GOT3 (cell line): ENCODE results near the gene CYP26C1.
"Not testable (repeated sequence)": the region's sequence is repeated elsewhere in the genome, so short reads cannot be mapped to it uniquely, and the experiment has no call there.

Source experiments
- DNase-seq: peaks from one replicate; lab custom pipeline; 2025; ENCODE audit warnings: mixed read lengths; lab: John Stamatoyannopoulos, UW

Gene CYP26C1

DNA sequence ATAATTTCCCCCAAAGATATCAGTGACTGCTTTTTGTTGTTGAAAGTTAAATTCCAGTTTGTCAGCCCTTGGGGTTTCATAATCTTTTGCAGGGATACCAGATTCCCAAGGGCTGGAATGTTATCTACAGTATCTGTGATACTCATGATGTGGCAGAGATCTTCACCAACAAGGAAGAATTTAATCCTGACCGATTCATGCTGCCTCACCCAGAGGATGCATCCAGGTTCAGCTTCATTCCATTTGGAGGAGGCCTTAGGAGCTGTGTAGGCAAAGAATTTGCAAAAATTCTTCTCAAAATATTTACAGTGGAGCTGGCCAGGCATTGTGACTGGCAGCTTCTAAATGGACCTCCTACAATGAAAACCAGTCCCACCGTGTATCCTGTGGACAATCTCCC, 16.3 kb downstream of the CYP26C1 start:
- DNase-seq, result no peak

DNA sequence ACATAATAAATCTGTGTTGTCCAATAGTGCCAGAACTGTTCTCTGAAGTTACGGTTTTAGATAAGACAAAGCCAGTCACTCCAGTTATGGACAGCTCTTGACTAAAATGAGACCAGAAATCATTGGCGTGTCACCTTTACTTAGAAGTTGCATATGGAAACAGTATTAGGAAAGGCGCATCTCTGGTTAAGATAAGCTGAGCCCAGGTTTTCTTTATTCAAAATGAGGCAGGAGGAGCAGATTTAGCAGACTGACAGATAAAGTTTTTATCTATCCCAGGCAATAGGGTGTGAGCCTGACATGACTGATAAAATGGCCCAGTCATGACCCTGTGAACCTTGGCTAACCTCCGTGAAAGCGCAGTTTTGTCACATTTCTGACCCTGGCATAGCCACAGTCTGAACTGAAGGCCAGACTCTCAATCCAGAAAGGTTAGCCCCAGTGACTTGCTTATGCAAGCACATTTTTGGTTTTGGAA, 17.3 kb downstream of the CYP26C1 start:
- DNase-seq, result no peak

DNA sequence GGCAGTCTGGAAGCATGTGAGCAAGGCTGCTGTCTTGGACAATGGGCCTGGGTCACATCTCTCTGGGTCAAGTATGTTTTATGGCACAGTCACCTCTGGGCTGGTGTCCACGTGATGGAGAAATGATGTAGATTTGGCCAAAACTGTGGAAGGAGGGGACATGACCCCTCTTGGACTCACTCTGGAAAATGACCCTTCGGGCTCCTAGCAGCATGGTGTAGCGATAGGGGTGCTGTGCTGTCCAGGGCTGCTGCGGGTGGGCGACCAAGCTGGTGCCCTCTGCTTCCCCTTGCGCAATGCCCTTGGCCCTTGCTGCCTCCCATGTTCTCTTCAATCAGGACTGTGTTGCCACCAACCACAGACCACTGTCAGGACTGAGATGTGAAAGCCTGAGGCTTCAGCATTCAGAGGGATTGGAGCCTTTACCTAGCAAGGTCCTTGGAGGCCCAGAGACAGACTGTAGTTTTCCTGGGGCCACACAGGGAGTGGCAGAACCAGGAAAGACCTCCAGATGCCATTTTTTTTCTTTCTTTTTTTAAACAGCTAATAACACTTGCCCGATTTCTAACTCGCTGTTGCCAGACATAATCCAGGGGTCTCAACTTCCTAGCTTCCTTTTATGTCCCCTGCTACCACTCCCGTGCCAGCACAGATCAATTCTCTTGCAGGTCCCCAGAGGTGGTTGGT, 19.2 kb downstream of the CYP26C1 start:
- DNase-seq, result no peak

DNA sequence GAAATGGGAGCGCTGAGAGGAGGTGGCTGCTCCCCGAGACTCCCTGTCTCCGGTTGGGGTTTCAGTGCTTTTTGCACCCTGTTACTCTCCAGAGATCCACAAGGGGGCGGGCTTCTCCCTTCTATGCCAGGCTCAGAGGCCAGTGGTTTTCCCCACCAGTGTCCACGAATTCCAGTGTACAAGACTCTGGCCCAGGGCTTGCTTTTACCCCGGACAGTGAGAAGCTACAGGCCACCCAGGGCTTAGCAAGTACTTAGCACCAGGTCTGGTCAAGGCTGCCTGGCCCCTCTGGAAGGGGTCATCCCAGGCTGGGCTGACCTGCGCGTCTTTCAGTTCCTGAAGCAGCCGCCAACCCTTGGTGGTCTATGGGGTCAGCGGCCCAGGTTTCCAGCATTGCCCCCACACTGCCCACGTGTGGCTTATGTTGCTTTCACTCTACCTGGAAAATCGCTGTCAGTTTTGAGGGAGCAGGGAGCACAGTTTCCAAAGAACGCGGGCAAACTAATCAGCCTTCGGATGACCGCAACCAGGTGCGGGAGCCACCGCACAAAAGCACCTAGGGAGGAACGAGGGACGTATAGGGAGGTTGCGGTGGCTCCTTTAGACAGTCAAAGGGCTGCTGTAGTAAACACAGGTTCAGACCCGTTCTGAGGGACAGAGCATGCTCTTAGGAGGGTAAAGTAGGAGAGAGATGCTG, 19.9 kb downstream of the CYP26C1 start:
- no peak for DNase-seq

DNA sequence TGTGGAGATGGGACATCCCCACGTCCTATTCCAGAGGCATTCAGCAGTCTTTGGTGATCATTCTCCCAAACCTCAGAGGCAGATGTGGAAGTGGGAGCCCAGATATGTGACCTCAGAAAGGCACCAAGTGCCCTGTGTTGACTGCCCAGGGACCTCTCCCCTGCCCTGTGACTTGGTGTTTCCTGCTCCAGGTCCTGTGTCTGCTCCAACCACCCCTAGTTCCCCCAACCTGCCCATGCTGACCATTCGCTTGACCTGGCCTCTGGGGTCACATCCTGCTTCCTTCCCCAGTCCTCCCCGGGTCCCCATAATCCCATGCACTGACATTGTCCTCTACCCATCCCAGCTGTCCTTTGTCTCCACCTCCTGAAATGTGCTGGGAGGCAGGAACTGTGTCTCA, 20.7 kb downstream of the CYP26C1 start:
- DNase-seq, result no peak

DNA sequence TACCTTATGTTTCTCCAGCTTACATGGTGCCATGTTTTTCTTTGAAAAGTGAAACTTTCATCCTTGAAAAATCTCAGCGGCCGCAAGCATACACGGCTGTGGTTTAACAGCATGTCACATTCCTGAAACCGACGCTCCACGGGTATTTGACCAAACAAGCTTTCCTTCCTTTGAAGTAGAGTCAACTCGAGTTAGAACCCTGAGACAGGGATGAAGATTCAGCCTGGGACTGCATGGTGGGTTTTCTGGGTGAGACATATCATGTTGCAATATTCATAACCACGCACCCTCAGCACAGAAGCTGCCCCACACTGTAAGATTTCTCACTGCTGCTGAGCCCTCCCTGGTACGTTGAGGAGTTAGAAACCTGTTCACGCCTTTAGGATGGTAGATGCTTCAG, 21.2 kb downstream of the CYP26C1 start:
- no peak for DNase-seq

DNA sequence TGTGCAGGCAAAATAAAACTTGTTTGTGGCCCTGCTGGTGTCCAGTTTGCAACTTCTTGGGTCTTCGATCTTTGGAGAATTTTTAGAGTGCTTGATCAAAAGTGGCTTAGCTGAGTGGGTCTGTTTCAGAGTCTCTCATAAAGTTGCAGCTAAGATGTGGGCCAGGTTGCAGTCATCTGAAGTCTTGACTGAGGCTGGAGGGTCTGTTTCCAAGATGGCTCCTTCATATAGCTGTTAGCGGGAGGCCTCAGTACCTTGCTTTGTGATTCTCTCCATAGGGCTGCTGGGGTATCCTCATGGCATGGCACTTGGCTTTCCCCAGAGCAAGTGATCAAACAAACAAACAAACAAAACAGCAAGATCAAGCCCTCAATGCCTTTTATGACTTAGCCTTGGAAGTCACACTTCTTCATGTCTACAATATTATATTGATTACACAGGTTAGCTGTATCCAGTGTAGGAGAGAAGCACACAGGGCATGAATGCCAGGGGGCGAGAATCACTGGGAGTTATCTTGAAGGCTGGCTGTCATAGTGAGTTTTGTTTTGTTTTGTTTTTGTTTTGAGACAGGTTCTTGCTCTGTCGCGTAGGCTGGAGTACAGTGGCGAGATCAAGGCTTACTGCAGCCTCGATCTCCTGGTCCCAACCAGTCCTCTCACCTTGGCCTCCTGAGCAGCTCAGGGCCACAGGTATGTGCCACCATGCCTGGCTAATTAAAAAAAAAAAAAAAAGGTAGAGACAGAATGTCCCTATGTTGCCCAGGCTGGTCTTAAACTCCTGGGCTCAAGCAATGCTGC, 23.3 kb downstream of the CYP26C1 start:
- no peak for DNase-seq

DNA sequence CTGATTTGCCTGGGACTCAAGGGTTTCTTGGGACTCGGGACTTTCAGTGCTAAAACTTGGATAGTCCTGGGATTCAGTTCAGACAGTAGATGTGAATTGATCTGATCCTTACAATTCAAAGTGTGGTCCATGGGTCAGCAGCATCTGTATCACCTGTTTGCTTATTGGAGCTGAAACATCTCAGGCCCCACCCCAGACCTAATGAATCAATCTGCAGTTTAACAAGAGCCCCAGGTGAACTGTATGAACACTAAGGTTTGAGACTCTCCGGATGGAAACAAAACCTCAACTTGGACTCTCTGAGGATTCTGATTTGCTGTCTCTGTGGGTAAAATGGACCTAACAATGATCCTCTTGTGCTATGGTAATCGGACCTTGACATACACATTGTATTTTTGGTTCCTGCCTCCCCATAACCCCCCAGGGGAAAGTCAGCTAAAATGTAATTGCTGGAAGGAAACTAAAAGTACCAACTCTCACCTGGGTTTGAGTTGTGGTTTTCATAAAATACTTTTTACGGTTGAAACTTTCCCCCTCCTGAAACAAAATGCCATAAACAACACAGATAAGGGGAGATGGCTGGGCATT, 24.8 kb downstream of the CYP26C1 start:
- DNase-seq, result no peak

DNA sequence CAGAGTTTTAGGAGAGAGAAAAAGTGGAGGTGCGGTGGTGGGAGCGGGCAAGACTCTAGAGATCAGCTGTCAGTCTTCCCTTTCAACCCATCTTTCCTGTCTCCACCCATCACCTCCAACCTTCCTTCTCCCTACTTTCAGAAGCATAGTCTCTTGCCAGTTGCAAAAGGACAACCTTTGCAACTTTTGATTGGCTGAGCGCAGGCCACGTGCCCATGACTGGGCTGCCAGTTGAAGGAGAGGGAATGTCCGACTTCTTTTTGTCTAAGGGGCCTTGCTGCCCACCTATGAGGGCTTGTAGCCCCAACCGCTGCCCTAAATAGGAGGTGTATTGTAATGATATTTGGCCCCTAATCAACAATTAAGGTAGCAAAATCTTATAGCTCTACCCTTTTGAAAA, 25.7 kb downstream of the CYP26C1 start:
- no peak for DNase-seq

DNA sequence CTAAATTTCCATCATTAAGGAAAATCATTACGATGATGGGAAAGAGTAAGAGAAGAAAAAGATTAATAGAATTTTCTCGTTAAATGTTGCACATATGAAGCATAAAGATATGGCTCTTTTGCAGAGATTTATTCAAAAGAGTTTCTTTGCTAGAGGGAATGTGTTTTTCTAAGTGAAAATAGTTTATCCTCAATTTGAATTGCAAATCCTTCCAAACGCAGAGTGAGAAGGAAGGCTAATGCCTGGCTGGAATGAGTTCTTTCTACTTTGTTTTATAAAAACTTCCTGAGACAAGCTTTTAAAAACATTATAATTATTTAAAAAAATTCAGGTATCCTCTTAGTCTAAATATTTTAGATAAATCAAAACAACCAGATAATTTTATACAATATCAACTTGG, 27.2 kb downstream of the CYP26C1 start:
- no peak for DNase-seq

DNA sequence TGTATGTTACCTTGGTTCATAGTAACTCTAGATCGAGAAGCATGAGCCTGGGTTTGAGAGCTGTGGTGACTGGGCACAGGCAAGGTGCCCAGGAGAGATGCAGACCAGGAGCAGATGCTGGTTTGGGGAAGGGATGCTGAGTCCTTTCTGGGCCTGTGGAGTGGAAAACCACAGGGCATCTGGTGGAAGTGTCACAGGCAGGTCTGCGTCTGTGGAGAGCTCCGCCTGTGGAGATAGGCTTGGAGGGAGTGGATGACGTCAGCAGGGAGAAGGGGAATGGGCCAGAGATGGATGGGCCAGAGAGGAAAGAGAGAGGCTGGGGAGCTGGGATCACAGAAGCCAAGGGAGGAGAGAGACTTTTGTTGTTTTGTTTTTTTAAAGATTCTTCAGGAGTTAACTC, 27.9 kb downstream of the CYP26C1 start:
- no peak for DNase-seq

DNA sequence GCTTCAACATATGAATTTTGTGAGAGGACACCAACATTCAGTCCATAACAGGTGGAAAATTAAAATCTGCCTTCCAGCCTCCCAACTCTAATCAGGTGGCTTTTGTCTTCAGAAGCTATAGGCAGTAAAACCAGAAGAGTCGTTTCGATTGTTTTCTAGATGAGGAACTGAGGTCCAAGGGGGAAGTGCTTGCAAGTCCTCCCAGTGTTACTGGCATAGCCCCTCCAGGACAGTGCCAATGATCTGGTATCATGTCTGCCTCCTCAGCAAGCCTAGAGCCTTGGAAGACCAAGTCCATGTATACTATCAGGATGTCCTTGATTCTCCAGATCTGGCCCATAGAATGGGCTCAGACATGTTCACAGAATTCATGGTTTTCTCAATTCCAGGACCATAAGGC, 30.0 kb downstream of the CYP26C1 start:
- DNase-seq, result no peak

DNA sequence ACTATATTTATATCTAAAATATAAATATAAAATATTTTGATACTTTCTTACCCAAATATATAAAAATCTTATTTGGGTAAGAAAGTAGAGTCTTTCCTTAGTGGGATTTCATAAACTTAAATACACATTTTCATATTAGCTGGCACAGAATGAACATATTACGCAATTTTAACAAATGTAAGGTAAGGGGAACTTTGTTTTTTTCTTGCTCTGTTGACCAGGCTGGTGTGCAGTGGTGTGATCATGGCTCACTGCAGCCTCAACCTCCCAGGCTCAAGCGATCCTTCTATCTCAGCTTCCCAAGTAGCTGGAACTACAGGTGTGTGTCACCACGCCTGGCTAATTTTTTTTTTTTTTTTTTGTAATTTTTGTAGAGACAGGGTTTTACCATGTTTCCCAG, 31.4 kb downstream of the CYP26C1 start:
- no peak for DNase-seq

DNA sequence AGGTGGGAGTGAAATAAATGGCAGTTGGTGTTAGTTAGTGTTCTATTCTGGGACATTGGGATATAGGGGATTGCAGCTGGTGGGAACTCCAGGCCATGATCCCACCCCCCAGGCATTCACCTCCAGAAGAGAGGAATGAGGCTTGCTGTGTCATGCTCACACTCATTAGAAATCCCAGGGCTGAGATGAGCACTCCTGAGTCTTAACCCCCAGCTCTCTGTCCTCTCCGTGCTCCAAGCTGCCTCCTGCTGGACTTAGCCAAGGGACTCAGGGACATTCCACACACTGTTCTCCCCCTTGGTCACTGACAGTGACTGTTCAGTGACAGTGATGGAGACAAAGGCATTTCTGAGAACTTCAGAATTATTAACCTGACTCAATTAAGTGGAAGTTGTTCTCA, 34.6 kb downstream of the CYP26C1 start:
- no peak for DNase-seq

DNA sequence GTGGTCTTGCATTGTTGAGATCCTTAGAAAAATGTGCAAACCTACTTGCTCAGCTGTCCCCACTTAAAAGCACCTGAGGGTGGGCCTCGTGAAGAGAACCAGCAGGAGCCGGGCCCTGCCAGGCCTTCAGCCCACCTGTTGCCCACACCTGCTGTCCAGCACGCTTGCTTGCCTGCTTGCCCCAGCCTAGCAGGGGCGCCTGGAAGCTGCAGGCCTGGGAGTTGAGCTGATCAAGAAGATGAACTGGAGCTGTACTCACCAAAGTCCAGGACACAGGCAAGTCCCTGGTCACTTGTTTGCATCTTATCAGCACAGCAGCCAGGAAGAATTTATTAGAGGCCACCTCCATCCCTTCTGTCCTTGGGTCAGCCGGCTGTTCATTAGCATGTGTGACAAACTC, 36.3 kb downstream of the CYP26C1 start:
- DNase-seq, result no peak

DNA sequence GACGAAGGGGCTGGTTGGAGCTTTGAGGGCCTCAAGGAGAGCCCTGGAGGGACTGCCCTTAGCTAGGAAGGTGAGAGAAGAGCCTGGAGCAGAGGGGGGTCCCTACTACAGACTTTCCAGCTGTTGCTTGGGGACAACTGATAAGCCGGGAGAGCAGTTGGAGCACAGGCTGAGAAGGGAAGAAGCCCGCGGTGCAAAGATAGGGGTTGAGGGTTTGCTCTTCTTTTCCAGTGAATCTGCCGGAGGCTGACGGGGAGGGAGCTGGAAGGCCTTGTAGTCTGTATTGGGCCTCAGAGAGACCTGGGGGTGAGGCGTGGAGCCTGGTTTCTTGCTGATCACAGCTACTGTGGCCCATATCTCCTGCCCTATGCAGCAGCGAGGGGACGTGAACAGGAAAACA, 36.8 kb downstream of the CYP26C1 start:
- no peak for DNase-seq

DNA sequence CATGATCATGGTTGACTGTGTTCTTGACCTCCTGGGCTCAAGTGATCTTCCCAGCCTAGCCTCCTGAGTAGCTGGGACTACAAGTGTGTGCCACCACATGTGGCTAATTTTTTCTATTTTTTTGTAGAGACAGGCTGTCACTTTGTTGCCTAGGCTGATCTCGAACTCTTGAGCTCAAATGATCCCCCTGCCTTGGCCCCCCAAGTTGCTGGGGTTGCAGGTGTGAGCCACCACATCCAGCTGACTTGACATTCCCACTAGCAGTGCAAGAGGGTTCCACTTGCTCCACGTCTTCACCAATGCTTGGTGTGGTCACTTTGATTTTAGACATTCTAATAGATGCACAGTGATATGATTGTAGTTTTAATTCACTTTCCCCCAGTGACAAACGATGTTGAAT, 38.2 kb downstream of the CYP26C1 start:
- DNase-seq, result no peak

DNA sequence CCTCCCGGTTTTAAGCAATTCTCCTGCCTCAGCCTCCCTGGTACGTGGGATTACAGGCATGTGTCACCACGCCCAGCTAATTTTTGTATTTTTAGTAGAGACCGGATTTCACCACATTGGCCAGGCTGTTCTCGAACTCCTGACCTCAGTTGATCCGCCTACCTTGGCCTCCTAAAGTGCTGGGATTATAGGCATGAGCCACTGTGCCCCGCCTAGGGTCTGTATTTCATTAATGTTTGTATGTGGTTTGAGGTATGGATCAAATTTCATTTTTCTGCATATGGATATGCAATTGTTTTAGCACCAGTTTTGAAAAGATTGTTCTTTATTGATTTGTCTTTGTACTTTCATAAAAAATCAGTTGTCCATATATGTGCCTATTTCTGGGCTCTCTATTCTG, 39.1 kb downstream of the CYP26C1 start:
- no peak for DNase-seq

DNA sequence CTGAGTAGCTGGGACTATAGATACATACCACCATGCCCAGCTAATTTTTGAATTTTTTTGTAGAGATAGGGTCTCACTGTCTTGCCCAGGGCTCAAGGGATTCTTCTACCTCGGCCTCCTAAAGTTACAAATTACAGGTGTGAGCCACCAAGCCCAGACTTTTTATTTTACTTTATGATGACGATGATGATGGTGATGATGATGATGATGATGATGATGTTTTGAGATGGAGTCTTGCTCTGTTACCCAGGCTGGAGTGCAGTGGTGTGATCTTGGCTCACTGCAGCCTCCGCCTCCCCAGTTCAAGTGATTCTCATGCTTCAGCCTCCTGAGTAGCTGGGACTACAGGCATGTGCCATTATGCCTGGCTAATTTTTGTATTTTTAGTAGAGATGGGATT, 40.5 kb downstream of the CYP26C1 start:
- DNase-seq, result not testable (repeated sequence)

DNA sequence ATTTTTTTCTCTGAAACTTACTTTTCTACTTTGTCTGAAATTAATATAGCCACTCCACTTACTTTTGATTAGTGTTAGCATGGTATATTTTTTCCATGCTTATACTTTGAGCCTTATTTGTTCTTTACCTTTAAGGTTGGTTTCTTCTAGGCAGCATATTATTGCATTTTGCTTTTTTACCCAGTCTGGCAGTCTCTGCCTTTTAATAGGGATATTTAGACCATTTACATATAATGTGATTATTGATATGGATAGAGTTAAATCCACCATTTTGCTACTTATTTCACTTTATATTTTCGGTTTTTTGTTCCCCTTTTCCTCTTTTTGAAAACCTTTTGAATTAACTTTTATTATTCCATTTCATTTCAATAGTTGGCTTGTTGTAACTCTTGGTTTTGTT, 43.4 kb downstream of the CYP26C1 start:
- DNase-seq, result no peak

DNA sequence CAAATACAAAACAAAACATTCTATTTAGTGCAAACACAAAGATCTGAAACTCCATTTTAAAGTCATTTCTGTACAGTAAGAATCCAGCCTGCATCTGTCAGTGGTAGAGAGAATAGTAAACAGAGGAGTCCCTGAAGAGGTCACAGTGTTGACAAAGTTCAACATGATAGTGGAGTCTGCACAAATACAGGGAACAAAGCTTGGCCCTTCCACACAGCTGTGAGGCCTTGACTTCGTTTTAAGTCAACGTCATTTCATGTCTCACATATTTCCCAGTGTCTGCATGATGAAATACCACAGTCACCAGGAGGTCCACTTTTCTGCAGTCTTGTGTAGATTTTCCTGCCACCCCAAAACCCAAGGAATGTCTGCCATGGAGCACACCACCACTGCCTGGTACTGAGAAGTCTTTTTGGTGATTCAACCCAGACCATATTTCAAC, 46.1 kb downstream of the CYP26C1 start:
- DNase-seq, result no peak

DNA sequence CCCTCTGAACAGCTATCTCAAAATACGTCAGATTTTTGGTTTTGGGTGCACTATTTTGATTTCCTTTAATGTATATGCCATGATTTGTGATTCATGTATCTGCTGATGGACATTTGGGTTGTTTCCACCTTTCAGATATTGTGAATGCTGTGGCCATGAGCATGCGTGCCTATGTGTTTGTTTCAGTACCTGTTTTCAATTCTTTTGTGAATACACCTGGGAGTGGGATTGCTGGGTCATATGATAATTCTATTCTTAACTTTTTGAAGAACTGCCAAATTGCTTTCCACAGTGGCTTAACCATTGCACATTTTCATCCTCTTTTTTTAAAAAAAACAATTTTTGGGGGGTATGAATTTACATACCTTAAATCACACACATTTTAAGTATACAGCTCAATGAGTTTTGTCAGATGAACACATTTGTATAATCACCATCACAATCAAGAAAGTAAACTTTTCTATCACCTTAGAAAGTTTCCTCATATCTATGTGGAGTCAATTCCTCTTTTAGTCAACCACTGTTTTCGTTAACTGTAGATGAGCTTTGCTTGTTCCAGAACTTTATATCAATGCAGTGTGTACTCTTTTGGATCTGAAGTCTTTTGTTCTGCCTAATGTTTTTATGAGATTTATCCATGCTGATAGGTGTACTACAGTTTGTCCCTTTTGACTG, 50.0 kb downstream of the CYP26C1 start:
- no peak for DNase-seq
